LHCN-M2 (cell line): ENCODE results near the gene SST. TPM values are rescaled to one million over a fixed set of nuclear protein-coding genes. Genes with fewer than 3 reads are reported as not detected.

Experiments used
- DNase-seq: peaks from one replicate; pipeline ENCODE4 v3.0.0-alpha.2; 2012; ENCODE audit warnings: low read depth
- polyA plus RNA-seq: library from polyadenylated mRNA; unstranded; fragments of >200 nt; gene quantifications from one replicate; pipeline ENCODE4 v1.2.1, GENCODE V29; 2012; ENCODE audit warnings: missing spikeins
- total RNA-seq: library from RNA; depleted of rRNA; stranded (reverse); fragments of >200 nt; gene quantifications from 2 replicates; pipeline ENCODE4 v1.2.3, GENCODE V29; 2014; rRNA removed

The SST gene
- total RNA-seq, result not detected in 2 replicates
- polyA plus RNA-seq, result not detected

- peak; percentile 25 for DNase-seq
Measured at GRCh38 chr3:187669675-187670504, at the start of gene SST. Gene SST (minus strand): TSS chr3:187670394. CDS start chr3:187670291, 103 bp downstream.

DNA sequence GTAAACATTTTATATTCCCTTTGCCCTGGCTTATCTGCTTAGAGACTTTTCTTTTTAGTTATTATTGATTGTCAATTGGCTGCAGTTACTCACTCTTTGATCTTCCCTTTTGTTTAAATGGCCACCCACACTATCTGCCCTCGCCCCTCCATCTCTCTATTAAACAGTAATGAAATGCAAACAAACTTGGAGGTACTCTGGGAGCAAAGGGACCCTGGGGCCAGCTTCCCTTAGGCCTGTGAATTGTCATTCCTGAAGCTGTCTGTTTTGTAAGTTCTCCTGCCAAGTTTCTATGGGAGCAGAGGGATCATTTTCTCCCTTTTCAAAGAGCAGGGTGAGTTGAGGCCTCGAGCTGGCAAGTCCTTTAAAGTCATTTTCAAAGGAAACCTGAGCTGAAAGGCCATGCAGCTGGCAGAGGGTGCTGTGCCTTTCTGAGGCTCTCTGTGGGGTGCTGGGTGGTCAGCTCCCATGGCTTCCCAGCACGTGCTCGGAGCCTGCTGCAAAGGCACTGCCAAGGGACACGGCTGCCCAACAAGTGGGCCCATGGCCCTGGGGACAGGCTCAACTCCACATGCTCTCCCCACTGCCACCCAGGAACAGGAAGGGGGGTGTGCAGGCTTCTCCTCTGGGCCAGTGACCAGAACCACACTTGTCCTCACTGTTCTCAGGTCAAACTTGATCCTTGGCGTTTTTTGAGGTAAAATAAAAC lies 49.6 kb upstream of the SST start:
- DNase-seq, result no peak

- DNase-seq, result no peak
Measured at GRCh38 chr3:187718802-187719201, 48.6 kb upstream of the SST start.

DNA sequence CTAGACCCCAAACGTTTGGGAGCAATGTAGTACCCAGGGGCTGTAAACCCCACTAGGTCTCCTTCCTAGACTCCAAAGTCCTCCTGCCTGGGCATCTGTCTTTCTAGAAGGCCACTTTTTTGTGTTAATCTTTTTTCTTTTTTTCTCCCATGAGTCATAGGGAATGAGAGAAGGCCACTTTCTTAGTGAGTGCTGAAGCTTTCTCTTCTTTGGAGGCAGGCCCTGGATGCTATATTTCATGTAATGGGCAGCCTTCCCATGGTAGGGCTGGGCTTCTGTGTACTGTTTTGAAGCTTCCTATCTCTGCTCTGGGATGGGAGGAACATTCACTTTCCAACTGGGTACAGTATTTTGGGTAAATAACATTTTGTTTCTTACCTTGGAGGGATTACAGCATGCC lies 47.4 kb upstream of the SST start:
- DNase-seq, result peak; percentile 28

DNA sequence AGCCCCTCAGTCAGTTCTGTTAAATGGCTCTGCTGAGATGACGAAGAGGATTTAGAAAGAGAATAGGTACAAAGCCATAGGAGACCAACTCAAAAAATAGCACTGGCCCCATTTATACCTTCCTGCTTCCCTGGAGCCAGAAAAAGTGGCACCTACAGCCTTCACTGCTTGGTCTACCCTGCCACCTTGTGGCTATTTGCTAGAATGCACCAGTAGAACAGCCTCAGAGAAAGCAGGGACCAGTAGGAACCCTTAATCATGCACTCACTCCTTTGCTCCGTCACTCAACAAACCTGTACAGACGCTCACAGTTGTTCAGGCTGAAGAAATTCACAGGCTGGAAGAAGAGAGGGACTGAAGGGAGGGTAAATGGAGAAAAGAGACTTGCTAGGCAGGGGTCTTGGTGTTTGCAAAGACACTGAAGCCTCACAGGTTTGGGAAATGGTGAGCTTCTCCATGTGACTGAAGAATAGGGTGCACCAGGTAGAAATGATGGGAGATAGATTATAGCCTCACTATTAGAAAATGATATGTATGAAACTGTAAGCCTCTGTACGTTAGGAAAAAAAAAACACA lies 44.3 kb upstream of the SST start:
- peak; percentile 70 for DNase-seq

DNA sequence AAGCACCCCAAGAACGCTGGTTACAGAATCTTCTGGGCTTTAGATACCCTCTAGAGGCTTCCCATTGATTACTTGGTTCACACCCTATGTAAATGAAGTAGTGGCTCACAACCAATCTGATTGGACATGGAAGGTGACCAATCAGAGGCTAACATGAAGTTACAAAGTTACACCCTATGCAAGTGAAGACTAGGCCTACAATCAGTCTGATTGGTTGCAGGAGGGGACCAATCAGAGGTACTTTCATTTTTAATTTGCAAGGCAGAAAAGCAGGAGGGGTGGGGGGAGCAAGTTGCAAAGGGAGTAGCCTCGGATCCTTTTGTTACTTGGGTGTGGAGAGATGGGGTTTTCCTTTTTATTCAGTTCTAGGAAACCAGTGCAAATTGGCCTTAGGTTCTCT lies 43.3 kb upstream of the SST start:
- DNase-seq, result peak; percentile 68

- DNase-seq, result no peak
Measured at GRCh38 chr3:187709155-187709554, 39.0 kb upstream of the SST start.

GRCh38 chr3:187708696-187709095 lies 38.5 kb upstream of the SST start:
- no peak for DNase-seq

DNA sequence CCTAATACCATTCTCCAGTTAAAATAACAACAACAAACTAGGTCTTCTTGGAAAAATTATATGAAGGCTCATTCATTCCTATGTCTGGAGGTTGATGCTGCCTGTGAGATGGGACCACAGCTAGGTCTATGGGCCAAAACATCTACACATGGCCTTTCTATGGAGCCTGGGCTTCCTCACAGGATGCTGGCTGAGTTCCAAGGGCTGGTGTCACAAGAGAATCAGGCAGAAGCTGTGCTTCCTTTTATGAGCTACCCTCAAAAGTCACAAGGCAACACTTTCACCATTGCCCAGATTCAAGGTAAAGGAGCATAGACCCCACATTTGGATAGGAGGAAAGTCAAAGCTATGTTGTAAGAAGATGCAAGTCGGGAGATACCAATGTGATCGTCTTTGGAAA lies 36.8 kb upstream of the SST start:
- DNase-seq, result no peak

GRCh38 chr3:187705164-187705563 lies 35.0 kb upstream of the SST start:
- DNase-seq, result no peak

DNA sequence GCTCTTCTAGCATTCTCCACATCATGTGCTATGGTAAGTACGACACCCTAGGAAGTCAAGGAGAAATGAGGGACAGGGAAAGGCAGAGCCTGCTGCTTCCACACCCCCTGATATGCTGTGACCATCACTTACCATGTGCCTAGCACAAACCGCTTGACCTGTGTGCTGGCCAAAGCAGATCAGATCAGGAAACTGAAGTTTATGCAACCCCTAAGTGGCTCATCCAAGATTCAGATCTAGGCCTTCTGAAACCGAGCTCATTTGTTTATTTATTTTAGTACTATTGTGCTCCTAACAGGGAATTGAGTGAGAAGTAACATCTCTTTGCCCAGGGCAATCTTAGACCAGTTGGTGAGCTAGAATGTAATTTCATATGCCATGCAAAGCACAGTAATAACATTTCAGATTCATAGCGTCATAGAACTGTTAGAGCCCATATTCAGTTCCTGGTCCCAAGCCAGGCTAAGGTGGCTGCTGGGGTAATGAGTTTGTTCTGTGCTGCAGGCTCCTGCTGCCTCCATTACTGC lies 32.4 kb upstream of the SST start, which contains the start of gene RTP2:
Gene RTP2 (minus strand): TSS at position 51 of the 527 bp plus-strand sequence. CDS start 429 bp downstream, outside the sequence.
- DNase-seq, result no peak

- DNase-seq, result no peak
Measured at GRCh38 chr3:187700249-187700648, 30.1 kb upstream of the SST start.

DNA sequence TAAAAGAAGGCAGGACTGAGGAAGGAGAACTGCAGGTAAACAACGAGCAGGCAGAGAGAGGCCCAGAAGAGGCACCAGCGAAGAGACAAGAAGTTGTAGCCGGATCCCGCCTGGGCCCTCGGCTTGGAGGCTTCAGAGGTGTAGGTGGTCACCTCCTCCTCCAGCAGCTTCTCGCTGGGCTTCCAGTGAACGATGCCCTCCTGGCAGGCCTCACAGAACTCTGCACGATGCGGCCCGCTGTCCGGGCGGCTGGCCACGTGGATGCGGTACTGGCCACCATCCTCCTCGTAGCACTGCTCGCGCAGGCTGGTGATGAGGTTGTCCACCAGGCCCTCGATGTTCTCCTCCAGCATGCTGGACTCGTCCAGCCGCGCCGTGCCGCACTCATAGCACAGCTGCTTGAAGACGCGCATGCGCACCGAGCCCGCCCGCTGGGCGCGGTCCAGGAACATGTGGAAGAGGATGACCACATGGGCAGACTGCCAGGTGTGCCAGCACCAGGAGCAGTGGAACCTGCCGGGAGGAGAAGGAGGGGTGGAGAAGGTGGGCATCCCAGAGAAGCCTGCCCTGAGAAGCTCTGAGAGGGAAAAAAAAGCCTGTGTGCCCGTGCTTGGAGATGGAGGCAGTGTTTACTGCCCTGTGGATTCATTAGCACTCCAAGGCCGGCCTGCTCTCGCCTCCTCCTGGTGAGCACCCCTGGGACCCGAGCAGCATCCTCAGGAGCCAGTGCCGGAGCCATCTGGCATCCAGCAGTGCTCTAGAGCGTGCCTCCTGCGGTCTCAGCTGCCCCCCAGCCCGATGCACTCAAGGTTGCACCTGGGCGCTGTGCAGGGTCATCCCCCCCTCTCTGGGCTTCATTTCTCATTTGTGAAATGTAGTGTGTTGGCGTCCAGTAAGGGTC lies 28.6 kb upstream of the SST start:
- no peak for DNase-seq

- no peak for DNase-seq
Measured at GRCh38 chr3:187696021-187696420, 25.8 kb upstream of the SST start.

DNA sequence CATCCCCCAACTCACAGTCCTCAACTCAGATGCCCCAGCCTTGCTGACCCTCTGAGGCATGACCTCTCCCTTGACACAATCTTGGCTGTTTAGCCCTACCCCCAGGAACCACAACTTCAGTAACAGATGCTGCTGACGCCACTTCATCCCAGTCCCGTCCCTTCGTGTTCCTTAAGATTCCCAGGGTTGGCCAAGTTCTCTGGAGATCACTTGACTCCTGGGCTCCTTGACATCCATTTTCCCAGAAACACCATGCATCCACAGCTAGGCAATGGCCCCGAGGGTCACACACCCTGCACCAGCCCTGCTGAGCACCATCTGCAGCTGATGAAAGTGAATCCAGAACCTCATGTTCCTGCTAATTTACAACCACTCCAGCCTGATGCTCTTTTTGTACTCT lies 25.3 kb upstream of the SST start:
- DNase-seq, result no peak

GRCh38 chr3:187694801-187695200 lies 24.6 kb upstream of the SST start:
- DNase-seq, result peak; percentile 50

GRCh38 chr3:187693431-187693830 lies 23.2 kb upstream of the SST start:
- DNase-seq, result no peak

DNA sequence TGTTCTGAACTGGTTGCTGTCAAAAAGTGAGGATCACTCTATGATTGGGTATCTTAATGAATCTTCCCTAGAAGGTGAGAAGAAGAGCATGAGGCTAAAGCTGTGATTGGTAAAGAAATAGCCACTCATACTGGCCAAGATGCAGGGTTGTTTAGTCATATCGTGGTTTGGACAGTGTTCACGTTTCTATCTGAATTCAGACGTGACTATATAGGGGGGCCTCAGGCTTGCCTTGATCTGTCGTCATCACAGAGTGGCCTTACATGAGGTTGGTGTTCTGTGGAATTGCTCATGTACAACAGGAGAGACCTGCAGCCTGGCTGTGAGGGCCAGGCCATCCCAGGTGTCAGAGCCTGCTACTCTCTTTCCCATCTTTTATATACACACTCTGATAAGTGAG lies 19.8 kb upstream of the SST start:
- peak; percentile 9 for DNase-seq

- DNase-seq, result no peak
Measured at GRCh38 chr3:187686621-187687273, 16.6 kb upstream of the SST start.

DNA sequence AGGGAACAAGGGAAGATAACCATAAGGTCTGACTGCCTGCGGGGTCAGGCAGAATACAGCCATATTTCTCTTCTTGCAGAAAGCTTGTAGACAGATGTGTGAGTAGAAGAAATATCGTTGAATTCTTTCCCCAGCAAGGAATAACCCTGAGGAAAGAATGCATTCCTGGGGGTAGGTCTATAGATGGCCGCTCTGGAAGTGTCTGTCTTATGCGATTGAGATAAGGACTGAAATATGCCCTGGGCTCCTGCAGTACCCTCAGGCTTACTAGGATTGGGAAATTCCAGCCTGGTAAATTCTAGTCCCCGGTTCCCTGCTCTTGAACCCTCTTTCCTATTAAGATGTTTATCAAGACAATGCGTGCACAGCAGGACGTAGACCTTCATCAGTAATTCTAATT lies 15.8 kb upstream of the SST start:
- no peak for DNase-seq

DNA sequence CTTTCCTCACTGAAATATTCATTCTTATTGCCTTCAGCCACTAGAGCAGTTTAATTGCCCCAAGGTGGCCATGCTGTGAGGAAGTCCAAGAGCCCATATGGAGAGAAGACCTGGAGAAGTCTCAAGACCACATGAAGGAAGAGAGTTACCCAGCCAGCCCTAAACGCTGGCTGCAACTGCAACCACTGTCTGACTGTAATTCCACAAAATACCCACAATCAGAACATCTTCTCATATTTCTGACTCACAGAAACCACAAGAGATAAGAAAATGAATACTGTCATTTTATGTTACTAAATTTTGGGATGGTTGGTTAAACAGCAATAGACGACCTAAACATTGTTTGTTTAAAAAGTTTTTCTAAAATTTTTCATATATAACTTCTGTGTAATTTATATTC lies 14.7 kb upstream of the SST start:
- DNase-seq, result no peak
